ENCODE measurements around the gene EPHX1. TPM values are rescaled to one million over a fixed set of nuclear protein-coding genes. Genes with fewer than 3 reads are reported as not detected.

Gene EPHX1
- total and polyA plus RNA-seq, 2 donors (not counting 1 experiment from before 2014, with no cell fraction given) = 0.75 to 4.2 TPM

- Mint-ChIP-seq H3K4me1 (peaks cover 49% of the 10 kb centered on the region), H3K27ac (peak overlapping the region; percentile 86), H3K27me3 (no peaks in the 10 kb centered on the region), H3K4me3 (peak overlapping the region; percentile 96), H3K9me3 (ENCODE audit: insufficient read depth) (no peaks in the 10 kb centered on the region)
- intact Hi-C loops (cut with micrococcal nuclease) = loop anchor here (5.0 kb wide), 1 partner anchor 41 kb away; the partner anchor contains the start of gene PYCR2
- H3K36me3 ChIP-seq (replicated peaks in 1 of 2; ENCODE audit: control extremely low read depth in 1 of 2, control insufficient read depth in 1 of 2, extremely low read depth in 1 of 2, insufficient read depth in 2 of 2, low read length in 1 of 2) = peaks cover 0 to 23% of the 10 kb centered on the region in 2 experiments
- H3K9me3 ChIP-seq (ENCODE audit: control extremely low read depth in 1 of 3, control insufficient read depth in 2 of 3, insufficient read depth in 1 of 3, low read length in 2 of 3) = no peaks in the 10 kb centered on the region
- DNase-seq (peak; percentile 51), ATAC-seq (ENCODE audit: low read depth) (peak; percentile 6)
- H2AFZ ChIP-seq (ENCODE audit: insufficient read depth, low read depth, low read length, poor library complexity, severe bottlenecking) = peak overlapping the region; percentile 89
- peak overlapping the region; percentile 88 for H3K9ac ChIP-seq (ENCODE audit: low read length)
- peaks cover 30 to 42% of the 10 kb centered on the region in 2 donors for H3K4me1 ChIP-seq (ENCODE audit: control insufficient read depth in 2 of 2, insufficient read depth in 2 of 2, low read length in 2 of 2)
- ChIA-PET POLR2A (interaction anchor here (0.7 to 3.3 kb wide), 11 partner anchors 15 to 422 kb away, joined by 3 to 38 read pairs (median 5); partner anchors contain the start of genes PYCR2, SDE2 and SRP9), CTCF (interaction anchor here (0.8 to 5.7 kb wide), 19 partner anchors 9 to 403 kb away, joined by 3 to 59 read pairs (median 4); partner anchors contain the start of genes PYCR2 and SRP9)
- TF ChIP-seq CTCF (IDR thresholded peaks at IDR 0.05) = no peak
- no peak for TF ChIP-seq EZH2 (IDR thresholded peaks at IDR 0.05; ENCODE audit: borderline replicate concordance, insufficient read depth, low read depth, low read length, poor library complexity, severe bottlenecking)
- H3K4me3 ChIP-seq (ENCODE audit: control extremely low read depth in 1 of 5, extremely low read depth in 1 of 5, insufficient read depth in 1 of 5, low read depth in 2 of 5, low read length in 4 of 5) = peak overlapping the region; percentile 86 to 99 (median 96)
- H3K79me2 ChIP-seq (ENCODE audit: control insufficient read depth, insufficient read depth, low read length) = peaks cover 65% of the 10 kb centered on the region
- peaks cover 41% of the 10 kb centered on the region for H4K20me1 ChIP-seq (ENCODE audit: control insufficient read depth, insufficient read depth, low read length, poor library complexity, severe bottlenecking)
- H3K4me2 ChIP-seq (replicated peaks; ENCODE audit: low read depth, low read length, poor library complexity, severe bottlenecking) = peak overlapping the region; percentile 88
- no peaks in the 10 kb centered on the region for H3K27me3 ChIP-seq (replicated peaks in 1 of 4; ENCODE audit: control extremely low read depth in 1 of 4, control insufficient read depth in 3 of 4, insufficient read depth in 4 of 4, low read length in 3 of 4)
- WGBS (ENCODE audit: insufficient coverage) = 9% methylated on average over 21 of the region's 25 CpGs
- H3K27ac ChIP-seq (ENCODE audit: low read length in 2 of 2) = peak overlapping the region; percentile 51 to 74
Observed at GRCh38 chr1:225881081-225881958, 71.4 kb downstream of the EPHX1 start.
